Upper lobe of right lung (tissue), 1 donor: ENCODE results near the gene DDX51. TPM values are rescaled to one million over a fixed set of nuclear protein-coding genes. Genes with fewer than 3 reads are reported as not detected.
A peak's percentile ranks its signal among the peaks of the same experiment; 100 is the strongest.

Source experiments
- ATAC-seq: fragments of 200-7000 bp; cut with Tn5 transposase; one replicate; pipeline ENCODE4 v1.9.1; 2020; ENCODE audit warnings: mild to moderate bottlenecking, moderate library complexity
- DNase-seq: peaks from one replicate; pipeline ENCODE4 v3.0.0-alpha.2; 2020
- H3K27ac ChIP-seq: fragments of 200-600 bp; one replicate; pipeline ENCODE4 v1.8.0; 2022
- H3K27me3 ChIP-seq: fragments of 200-600 bp; one replicate; pipeline ENCODE4 v1.8.0; 2022; ENCODE audit warnings: mild to moderate bottlenecking
- H3K36me3 ChIP-seq: fragments of 200-600 bp; one replicate; pipeline ENCODE4 v1.8.0; 2022
- H3K4me1 ChIP-seq: fragments of 200-600 bp; one replicate; pipeline ENCODE4 v1.8.0; 2022
- H3K4me3 ChIP-seq: fragments of 200-600 bp; one replicate; pipeline ENCODE4 v1.8.0; 2022; ENCODE audit warnings: mild to moderate bottlenecking
- H3K9me3 ChIP-seq: fragments of 200-600 bp; one replicate; pipeline ENCODE4 v1.8.0; 2022
- intact Hi-C: fragments of 100-400 bp; cut with DNase I; formaldehyde crosslinking; loops from one replicate; pipeline ENCODE4 v1.11.0; 2022
- total RNA-seq: library from RNA; stranded (reverse); fragmentation: NEBNext Ultra II Directional; extraction: Animal tissue kit (Norgen Biotek cat#: 25700); gene quantifications from one replicate; pipeline ENCODE4 v1.2.1, GENCODE V29; 2021
- TF ChIP-seq, protein P1 (sequence below): fragments of 200-600 bp; IDR thresholded peaks from one replicate; pipeline ENCODE4 v1.8.0; 2022; ENCODE audit warnings: antibody characterized with exemption
- donor health status: DM: no; HTN: yes; CAD: no; lungs with severe emphysema.

The DDX51 gene
- total RNA-seq, 1 donor from 2014 or later: 16.2 TPM

DNA sequence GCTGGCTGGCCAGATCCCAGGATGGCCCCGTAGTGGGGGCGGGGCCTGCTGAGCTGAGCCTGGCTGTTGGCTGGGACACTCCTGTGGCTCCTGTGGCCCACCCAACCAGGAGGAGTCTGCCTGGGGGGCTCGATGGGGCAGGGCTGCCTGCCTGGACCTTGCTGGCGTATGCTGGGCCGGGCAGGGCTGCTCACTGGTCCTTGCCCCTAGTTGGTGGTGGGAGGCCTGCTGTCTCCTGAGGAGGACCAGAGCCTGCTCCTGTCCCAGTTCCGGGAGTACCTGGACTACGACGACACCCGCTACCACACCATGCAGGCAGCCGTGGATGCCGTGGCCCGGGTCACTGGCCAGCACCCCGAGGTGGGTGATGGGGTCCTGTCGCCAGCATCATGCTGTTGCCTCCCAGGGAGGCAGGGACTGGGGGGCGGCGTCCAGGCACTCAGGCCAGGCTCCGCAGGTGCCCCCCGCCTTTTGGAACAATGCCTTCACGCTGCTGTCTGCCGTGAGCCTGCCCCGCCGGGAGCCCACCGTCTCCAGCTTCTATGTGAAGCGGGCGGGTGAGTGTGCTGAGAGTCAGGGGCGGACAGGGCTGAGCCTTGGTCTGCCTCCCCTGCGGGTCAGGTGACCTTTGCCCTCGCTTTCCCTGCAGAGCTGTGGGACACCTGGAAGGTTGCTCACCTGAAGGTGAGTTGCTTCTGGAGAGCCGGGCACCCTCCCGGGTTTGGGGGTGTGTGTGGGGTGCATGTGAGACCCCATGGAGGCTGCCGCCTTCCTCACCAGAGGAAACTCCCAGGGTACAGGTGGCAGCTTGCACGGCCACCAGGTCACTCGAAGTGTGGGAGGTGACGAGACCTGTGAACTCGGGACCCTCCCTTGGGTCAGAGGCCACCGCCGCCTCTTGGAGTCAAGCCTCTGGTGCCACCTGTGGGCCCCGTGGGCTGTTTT lies 3.6 kb upstream of the DDX51 start:
- H3K27me3 ChIP-seq: no peaks in the 10 kb centered on the region
- TF ChIP-seq, protein P1, sequence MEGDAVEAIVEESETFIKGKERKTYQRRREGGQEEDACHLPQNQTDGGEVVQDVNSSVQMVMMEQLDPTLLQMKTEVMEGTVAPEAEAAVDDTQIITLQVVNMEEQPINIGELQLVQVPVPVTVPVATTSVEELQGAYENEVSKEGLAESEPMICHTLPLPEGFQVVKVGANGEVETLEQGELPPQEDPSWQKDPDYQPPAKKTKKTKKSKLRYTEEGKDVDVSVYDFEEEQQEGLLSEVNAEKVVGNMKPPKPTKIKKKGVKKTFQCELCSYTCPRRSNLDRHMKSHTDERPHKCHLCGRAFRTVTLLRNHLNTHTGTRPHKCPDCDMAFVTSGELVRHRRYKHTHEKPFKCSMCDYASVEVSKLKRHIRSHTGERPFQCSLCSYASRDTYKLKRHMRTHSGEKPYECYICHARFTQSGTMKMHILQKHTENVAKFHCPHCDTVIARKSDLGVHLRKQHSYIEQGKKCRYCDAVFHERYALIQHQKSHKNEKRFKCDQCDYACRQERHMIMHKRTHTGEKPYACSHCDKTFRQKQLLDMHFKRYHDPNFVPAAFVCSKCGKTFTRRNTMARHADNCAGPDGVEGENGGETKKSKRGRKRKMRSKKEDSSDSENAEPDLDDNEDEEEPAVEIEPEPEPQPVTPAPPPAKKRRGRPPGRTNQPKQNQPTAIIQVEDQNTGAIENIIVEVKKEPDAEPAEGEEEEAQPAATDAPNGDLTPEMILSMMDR: no peak
- intact Hi-C loops: no loop called here
- peaks cover 7% of the 10 kb centered on the region for H3K36me3 ChIP-seq
- H3K4me1 ChIP-seq: peaks cover 17% of the 10 kb centered on the region
- ATAC-seq: no peak
- DNase-seq: peak; percentile 63
- no peak overlapping the region for H3K4me3 ChIP-seq
- H3K9me3 ChIP-seq: no peaks in the 10 kb centered on the region
- no peak overlapping the region for H3K27ac ChIP-seq

DNA sequence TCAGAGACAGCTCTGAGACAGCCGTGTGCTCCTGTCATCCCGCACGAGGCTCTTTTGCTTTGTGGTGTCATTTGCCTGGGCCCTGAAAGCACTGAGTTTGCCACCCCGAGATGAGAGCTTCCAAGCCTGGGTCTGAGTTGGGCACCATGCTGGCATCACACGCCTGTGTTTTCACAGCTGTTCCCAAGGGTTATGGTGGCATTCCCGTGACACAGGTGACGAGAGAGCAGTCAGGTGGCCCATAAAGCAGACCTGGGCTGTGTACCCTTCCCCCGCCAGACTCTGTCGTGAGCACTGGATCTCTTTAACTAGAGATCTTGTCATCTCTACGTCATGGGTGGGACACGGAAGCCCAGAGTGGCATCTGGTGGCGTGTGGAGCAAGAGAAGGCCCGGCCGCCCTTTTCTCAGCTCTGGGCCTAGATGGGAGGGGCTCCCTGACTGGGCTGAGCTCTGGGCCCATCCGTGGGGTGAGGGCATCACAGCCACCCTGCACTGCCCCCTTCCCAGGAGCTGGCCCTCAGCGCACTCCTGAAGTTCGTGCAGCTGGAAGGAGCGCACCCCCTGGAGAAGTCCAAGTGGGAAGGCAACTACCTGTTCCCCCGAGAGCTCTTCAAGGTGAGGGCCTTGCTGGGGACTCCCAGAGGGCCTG lies 2.8 kb upstream of the DDX51 start:
- intact Hi-C loops: no loop called here
- TF ChIP-seq, protein P1: no peak
- Histone ChIP-seq H3K4me1 (peaks cover 18% of the 10 kb centered on the region), H3K36me3 (peaks cover 14% of the 10 kb centered on the region), H3K27ac (no peak overlapping the region), H3K4me3 (no peak overlapping the region), H3K27me3 (no peaks in the 10 kb centered on the region), H3K9me3 (no peaks in the 10 kb centered on the region)
- ATAC-seq (no peak), DNase-seq (peak; percentile 44)

DNA sequence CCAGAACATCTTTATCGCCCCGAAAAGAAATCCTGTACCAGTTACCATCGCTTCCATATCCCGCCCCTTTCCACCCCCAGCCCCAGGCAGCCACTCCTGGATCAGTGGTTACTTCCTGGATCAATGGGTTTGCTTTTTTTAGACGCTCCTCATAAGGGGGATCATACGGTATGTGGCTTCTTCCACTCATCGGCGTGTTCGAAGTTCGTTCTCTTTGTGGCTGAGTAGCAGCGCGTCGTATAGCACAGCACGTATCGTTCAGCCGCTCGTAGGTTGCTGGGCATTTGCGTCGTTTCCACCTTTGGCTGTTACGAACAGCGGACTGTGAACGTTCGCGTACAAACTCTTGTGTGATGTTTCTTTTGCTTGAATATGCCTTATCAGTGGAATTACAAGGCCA lies 2.0 kb upstream of the DDX51 start:
- no peaks in the 10 kb centered on the region for H3K9me3 ChIP-seq
- DNase-seq (peak; percentile 32), ATAC-seq (no peak)
- no peak overlapping the region for H3K27ac ChIP-seq
- H3K4me3 ChIP-seq: no peak overlapping the region
- TF ChIP-seq, protein P1: no peak
- peaks cover 17% of the 10 kb centered on the region for H3K36me3 ChIP-seq
- peaks cover 18% of the 10 kb centered on the region for H3K4me1 ChIP-seq
- no peaks in the 10 kb centered on the region for H3K27me3 ChIP-seq
- intact Hi-C loops: no loop called here

DNA sequence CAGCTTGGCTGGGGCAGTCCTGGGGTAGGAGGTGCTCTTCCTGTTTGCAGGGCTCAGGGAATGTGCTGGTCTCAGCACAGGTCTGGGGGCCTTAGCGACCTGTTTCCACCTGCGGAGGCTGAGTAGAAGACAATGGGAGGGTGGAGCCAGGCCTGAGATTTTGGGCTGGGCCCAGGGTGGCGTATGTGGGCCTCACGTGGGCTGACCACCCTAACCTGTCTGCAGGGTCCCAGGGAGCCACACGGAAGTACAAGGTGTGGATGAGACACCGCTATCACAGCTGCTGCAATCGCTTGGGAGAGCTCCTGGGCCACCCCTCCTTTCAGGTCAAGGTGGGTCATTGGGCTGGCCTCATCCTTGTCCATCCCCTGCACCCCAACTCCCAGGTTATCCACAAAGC lies 1.2 kb upstream of the DDX51 start:
- no peak overlapping the region for H3K27ac ChIP-seq
- H3K36me3 ChIP-seq: peaks cover 22% of the 10 kb centered on the region
- no peaks in the 10 kb centered on the region for H3K27me3 ChIP-seq

DNA sequence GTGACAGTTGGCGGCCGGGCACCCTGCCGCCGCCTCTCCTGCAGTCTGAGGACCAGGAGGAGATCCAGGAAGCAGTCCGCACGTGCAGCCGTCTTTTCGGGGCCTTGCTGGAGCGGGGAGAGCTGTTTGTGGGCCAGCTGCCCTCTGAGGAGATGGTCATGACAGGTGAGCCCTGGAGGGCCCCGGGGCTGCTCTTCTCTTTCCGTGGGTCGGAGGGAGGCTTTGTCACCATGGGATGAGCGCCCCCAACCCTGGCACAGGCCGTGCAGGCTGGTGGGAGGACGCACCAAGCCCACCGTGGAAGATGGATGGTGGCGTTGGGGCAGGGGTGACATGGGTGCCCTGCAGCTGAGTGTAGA lies 670 bp upstream of the DDX51 start:
- peak overlapping the region; percentile 81 for H3K4me3 ChIP-seq
- no peaks in the 10 kb centered on the region for H3K27me3 ChIP-seq
- DNase-seq (peak; percentile 64), ATAC-seq (no peak)
- H3K9me3 ChIP-seq: no peaks in the 10 kb centered on the region
- H3K27ac ChIP-seq: peak overlapping the region; percentile 87
- H3K4me1 ChIP-seq: peaks cover 18% of the 10 kb centered on the region
- TF ChIP-seq, protein P1: no peak
- intact Hi-C loops: no loop called here
- H3K36me3 ChIP-seq: peaks cover 27% of the 10 kb centered on the region

More for the DNA sequence above, 1.2 kb upstream of the DDX51 start:
- Histone ChIP-seq H3K9me3 (no peaks in the 10 kb centered on the region), H3K4me3 (peak overlapping the region; percentile 81), H3K4me1 (peaks cover 18% of the 10 kb centered on the region)
- DNase-seq (peak; percentile 56), ATAC-seq (no peak)
- TF ChIP-seq, protein P1: no peak
- intact Hi-C loops: no loop called here
